Skeletal muscle cell (primary cell): Measurements from ENCODE around the gene ELF4.

Experiments used
- DNase-seq: peaks from one replicate; pipeline ENCODE4 v3.0.0-alpha.2; 2010; ENCODE audit warnings: low read depth
- H3K4me3 ChIP-seq: 2 replicates; pipeline ENCODE4 v1.5.1; 2011; ENCODE audit warnings: low read depth, mild to moderate bottlenecking, control low read depth, low read length, moderate library complexity

Gene ELF4

DNA sequence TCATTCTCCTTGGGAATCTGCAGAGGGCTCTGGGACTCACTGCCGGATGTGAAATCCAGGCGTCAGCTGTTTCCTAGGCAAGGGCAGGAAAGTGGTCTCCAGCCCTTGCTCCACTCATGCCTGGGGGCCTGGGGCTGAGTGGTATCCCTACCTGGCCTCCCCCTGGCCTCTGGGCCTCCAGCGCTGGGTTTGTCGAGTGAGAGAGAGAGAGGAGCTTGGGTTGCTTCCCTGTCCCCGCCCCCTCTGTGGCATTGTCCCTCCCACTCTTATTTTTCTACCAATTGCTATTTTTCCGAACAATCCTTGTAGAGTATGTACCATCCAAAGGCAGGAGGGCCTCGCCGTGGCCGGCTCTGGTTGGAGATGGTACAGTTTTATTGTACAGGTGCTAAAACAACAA lies 53.1 kb downstream of the ELF4 start:
- DNase-seq = no peak
- H3K4me3 ChIP-seq = no peak overlapping the region

DNA sequence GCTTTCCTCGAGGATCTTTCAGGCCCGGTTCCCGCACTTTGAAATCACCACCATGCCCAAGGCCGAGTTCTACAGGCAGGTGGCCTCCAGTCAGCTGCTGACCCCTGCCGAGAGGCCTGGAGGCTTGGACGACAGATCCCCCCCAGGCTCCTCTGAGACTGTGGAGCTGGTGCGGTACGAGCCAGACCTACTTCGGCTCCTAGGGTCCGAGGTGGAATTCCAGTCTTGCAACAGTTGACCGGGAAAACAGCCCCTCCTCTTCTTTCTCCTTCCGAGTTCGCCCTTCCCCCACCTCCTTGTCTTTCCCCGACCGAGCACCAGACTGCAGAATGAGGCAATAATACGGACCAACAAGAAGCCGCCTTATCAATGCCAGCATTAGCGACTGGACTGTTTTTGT lies 54.4 kb downstream of the ELF4 start:
- DNase-seq = no peak
- no peak overlapping the region for H3K4me3 ChIP-seq

DNA sequence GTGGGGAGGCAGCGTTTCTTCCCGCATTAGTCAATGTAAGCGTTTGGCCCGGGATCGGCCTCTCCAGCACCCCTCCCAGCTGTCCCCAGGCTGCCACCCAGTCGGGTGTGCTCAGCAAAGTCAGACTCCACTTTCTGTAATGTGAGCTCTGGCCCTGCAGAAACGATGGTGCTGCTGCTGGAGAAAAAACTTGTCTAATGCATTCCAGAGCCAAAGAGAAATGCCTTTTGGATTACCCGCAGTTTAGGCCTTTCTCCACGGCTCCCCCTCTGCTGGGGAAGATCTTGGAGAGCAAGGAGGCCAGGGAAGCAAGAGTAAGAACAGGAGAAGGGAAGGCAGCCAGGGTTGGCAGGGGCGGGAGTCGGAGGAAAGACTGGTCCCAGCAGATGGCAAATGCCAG lies 55.2 kb downstream of the ELF4 start:
- no peak for DNase-seq
- no peak overlapping the region for H3K4me3 ChIP-seq

DNA sequence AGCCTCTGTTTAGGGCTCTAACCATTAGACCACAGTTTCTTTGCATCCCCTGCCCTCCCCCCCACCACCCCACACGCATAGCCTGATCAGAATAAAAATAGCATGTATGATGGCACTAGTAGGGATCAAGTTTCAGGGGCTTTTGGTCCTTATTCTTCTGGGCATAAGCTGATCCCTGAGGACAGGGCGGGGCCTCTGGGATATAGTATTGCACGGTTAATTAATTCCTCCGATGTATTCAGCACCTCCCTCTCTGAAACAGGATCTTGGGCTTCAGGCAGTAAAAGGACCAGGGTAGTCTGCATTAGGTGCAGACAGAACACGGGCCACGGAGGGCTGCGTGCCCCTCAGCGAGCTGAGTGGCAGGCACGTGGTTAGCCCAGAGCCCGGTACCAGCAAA lies 57.1 kb downstream of the ELF4 start:
- no peak overlapping the region for H3K4me3 ChIP-seq
- DNase-seq = no peak

DNA sequence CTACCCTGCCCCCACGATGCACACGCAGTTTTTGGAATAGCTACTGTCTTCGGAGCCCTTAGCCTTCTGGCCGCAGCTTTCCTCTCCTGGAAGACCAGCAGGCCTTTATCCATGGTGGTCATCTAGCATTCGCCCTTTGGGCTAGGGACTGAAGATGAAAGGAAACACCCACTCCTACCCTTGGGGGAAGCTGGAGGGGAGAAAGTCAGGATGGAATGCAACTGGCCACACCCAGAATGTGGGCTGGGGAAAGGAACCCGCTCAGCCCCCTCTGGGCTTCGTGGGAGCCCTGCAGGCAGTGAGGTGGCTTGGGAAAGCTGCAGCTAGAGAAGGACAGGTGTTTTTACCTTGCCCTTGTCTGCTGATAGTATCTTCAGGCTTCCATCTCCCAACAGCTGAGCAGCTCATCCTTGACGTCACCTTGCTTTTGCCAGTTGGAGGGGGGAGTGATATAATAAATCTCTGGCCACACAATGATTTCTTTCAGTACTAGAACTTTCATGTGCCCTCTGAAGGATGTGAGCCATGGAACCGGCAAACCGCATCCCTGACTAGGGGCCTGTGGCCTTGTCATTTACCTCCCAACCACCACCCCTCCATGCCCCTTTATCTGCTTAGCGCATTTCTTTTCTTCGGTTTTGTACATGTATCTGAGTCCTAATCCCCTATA lies 59.0 kb downstream of the ELF4 start:
- H3K4me3 ChIP-seq = no peak overlapping the region
- no peak for DNase-seq

DNA sequence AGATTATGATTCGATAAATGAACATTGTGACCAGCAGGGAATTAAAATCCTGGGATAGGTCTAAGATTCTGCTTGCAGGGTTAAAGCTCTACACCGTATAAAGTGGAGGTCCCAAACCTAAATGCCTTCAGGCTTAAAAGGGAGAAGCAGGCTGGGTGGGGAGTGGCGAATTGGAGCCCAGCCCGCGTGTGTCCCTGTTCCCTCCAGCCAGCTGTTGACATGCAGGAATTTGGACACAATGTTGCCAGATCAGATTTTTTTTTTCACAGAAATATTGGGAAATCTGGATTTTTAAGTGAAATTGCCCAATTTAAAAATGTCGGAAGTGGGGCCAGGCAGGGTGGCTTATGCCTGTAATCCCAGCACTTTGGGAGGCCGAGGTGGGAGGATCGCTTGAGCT lies 60.5 kb downstream of the ELF4 start:
- H3K4me3 ChIP-seq = no peak overlapping the region
- DNase-seq = no peak

DNA sequence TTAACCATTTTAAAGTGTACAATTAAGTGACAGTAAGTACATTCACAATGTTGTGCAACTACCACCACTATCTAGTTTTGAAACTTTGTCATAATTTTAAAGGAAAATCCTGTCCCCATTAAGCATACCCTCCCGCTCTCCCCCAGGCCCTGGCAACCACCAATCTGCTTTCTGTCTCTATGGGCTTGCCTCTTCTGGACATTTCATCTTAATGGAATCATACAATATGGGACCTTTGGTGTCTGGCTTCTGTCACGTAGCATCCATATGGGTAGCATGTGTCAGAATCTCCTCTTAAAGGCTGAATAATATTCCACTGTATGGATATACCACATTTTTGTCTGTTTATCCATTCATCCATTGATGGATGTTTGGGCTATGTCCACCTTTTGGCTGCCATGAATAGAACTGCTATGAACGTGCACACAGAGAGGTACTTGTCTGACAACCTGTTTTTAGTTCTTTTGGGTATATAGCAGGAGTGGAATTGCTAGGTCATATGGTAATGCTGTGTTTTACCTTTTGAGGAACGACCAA lies 61.5 kb downstream of the ELF4 start:
- no peak overlapping the region for H3K4me3 ChIP-seq
- no peak for DNase-seq

DNA sequence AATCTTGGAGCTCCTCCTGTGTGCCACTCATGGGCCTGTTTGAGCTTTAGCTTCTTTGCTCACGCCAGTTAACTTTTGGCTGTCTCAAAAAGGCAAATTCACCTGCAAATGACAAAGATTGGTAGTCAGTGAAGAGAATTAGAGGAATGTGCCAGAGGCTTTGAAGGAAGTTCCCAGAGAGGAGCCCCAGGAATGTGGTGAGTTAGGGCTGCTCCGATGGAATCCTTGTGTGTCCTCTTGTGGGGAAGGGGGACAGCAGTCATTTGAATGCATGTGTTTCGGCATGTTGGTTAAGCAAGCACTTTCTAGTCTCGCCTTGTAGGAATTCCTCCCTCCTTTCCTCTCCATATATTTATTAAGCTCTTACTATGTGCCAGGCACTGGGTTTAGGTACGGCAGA lies 62.9 kb downstream of the ELF4 start:
- H3K4me3 ChIP-seq = no peak overlapping the region
- no peak for DNase-seq

DNA sequence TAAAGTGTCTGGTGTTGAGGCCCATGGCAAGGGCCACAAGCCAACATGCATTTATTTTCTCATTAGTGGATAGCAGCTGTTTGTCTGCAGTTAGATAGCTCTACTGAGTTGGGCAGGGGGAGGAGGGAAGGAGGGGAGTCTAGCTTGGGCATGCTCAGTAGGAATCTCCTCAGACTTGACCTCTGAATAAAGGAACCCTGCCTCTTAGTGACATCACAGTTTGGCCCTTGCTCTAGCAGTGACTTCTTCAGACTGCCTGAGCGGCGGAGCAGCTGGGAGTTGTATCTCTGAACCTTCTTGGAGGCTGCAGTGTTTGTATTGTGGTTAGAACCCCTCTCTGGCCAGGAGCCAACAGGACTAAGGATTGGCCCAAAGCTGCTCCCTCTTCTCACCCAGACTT lies 70.5 kb downstream of the ELF4 start:
- no peak for DNase-seq
- H3K4me3 ChIP-seq = no peak overlapping the region

DNA sequence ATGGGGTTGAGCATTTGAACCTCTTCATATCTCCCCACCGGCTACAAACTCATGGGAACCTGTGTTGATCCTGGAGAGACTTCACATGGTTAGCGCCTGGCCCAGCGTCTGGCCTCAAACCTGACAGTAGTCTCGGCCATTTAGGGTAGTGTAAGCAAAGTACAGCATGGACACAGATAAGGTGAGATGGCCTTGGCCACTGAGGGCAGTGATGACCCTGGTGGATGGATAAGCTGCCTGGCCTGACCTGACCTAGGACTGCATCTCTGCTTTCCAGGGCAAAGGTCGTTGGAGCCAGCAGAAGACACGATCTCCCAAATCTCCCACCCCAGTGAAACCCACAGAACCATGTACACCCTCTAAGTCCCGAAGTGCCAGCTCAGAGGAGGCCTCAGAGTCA lies 76.1 kb downstream of the ELF4 start:
- no peak for DNase-seq
- H3K4me3 ChIP-seq = no peak overlapping the region

DNA sequence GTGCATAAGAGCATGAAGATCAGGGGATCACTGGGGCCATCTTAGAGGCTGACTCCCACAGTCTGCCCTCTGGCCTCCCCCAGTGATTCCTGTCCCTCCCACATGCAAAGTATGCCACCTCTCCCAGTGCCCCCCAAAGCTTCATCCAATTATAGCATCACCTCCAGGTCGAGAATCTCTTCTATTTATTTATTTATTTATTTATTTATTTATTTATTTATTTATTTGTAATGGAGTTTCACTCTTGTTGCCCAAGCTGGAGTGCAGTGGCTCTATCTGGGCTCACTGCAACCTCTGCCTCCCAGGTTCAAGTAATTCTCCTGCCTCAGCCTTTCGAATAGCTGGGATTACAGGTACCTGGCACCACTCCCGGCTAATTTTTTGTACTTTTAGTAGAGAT lies 77.7 kb downstream of the ELF4 start:
- no peak overlapping the region for H3K4me3 ChIP-seq
- DNase-seq = no peak

DNA sequence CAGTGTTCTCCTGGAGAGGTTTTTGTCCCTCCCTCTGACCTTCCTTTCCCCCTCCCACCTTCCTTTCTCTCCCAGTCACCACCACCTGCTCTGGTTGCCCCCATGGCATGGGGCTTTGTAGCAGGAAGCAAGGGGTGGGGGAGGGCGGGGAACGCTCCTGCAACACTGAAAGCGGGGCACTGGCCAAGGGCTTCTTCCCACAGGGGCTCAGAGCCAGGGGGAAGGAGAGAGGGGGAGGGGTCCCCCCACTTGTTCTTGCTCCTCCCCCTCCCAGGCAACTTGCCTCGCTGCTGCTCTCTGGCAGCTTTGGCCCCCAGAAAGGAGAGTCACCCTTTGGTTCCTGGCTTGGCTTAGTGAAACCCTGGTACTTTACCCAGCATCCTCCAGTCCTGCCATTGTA lies 79.5 kb downstream of the ELF4 start:
- H3K4me3 ChIP-seq = no peak overlapping the region
- DNase-seq = no peak

DNA sequence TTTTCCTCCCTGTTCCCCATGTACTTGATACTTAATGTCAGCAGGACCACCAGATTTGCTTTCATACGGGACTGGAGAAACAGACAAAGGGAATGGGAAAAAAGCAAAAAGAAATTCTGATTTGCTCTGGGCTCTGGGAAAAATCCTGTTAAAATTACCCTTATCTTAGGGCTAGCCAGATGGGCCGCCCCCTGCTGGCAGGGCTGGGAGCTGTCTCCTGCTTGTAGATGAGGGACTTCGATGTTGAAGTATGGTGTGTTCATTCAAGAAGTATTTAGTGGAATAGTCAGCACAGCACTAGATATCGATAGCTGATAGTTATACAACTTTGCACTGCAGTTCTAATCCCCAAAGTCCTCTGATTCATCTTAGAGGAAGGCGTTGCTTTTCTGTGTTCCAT lies 82.1 kb downstream of the ELF4 start:
- peak; percentile 16 for DNase-seq
- H3K4me3 ChIP-seq = no peak overlapping the region

DNA sequence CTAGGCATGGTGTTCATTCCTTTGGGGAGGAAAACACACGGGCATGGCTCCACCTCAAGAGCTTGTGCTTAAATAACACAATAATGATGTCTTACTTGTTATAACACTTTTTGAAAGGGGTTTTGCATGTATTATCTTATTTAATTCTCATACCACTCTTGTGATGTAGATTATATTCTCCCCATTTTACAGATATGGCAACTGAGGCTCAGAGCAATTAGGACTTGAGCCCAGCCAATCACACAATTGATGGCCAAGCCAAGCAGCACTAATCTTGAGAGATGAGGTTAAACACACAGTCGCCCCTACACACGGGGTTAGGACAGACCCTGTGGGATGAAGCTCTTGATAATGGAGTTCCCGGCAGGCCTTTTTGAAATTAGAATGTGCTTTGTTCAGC lies 82.7 kb downstream of the ELF4 start:
- H3K4me3 ChIP-seq = no peak overlapping the region
- no peak for DNase-seq

DNA sequence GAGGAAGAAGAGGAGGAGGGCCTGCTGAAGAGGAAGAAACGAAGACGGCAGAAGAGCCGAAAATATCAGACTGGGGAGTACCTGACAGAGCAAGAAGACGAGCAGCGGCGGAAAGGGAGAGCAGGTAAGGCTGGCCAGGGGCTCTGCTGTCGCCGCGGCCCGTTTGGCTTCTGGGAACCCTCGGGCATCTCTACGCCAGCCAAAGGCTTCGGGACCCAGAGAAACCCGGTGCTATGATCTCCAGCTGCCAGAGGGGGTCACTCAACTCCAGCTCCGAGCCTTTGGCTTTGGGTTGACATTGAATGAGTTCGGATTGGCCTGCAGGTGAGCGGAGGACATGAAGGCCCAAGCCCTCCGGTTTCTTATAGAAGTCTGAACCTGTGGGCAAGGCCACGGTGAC lies 85.0 kb downstream of the ELF4 start:
- no peak for DNase-seq
- no peak overlapping the region for H3K4me3 ChIP-seq

DNA sequence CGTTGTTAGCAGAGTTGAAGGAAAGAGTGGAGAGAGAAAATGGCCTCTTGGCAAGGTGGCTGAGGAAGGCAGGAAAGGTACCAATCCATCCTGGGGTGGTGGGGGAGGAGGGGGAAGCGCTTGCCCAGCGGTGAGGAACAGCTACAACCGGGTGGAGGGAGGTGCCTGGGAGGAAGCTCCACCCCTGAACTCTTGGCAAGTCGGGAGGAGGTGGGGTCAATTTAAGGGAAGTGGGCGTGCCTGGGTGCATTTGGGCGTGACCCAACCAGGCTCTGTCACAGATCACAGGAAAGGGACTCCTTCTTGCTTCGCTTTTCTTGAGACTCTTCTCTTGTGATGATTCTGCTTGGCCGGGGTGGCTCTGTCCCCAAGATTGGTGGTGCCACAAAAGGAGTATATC lies 86.2 kb downstream of the ELF4 start:
- peak; percentile 4 for DNase-seq

DNA sequence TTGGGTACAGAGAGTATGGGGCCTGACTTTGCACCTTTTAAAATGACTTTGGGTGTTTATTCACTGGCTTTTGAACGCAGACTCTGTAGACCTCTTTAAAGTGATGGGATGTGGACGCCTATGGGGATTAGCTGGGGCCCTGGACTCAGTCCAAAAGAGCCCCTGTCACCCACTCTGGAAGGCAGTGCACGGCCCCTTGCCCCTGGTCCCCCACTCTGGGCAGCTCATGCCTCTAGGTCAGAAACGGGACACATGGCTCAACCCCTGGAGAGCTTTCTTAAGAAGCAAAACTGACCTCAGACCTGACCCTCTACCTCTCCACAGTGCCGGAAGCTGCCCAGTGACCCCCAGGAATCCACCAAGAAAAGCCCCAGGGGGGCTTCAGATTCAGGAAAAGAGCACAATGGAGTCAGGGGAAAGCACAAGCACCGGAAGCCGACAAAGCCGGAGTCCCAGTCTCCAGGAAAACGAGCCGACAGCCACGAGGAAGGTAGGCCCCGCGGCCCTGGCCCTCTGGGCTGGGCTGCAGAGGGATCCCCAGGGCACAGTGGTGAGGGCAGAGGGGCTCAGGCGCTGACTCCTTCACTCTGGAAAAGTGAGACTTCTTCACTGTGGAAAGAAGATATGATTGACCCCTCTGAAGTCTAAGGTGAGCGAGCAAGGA lies 89.5 kb downstream of the ELF4 start:
- no peak overlapping the region for H3K4me3 ChIP-seq
- no peak for DNase-seq

More for the DNA sequence above, 86.2 kb downstream of the ELF4 start:
- H3K4me3 ChIP-seq = no peak overlapping the region

DNA sequence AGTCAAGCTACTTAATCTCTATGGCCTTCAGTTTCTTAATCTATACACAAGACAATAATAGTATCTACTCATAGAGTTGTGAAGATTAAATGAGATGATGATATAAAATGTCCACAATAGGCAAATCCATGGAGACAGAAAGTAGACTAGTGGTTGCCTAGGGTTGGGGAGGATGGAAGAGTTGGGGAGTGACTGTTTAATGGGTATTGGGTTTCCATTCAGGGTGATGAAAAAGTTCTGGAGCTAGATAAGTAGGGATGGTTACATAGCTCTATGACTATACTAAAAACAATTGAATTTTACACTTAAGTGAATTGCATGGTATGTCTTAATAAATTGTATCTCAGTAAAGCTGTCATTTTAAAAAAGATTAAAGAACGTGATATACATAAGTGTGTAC lies 92.2 kb downstream of the ELF4 start:
- DNase-seq = no peak
- H3K4me3 ChIP-seq = no peak overlapping the region

DNA sequence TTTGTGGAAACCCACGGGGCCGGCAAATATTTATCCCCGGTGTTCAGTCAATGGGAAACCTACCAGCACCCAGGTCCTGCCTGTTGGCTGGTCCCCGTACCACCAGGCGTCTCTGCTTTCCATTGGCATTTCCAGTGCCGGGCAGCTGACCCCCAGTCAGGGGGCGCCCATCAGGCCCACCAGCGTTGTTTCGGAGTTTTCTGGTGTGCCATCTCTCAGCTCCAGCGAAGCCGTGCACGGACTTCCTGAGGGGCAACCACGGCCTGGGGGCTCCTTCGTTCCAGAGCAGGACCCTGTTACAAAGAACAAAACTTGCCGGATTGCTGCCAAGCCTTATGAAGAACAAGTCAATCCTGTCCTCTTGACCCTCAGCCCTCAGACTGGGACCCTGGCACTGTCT lies 95.1 kb downstream of the ELF4 start:
- no peak for DNase-seq
- H3K4me3 ChIP-seq = no peak overlapping the region
